ENCODE data around the gene ZWILCH. TPM values are rescaled to one million over a fixed set of nuclear protein-coding genes. Genes with fewer than 3 reads are reported as not detected.
"Not testable (repeated sequence)": the region's sequence is repeated elsewhere in the genome, so short reads cannot be mapped to it uniquely, and the experiment has no call there.

Gene ZWILCH
- total RNA-seq, 2 experiments from 2014 or later, result 21.6 to 23.3 TPM

DNA sequence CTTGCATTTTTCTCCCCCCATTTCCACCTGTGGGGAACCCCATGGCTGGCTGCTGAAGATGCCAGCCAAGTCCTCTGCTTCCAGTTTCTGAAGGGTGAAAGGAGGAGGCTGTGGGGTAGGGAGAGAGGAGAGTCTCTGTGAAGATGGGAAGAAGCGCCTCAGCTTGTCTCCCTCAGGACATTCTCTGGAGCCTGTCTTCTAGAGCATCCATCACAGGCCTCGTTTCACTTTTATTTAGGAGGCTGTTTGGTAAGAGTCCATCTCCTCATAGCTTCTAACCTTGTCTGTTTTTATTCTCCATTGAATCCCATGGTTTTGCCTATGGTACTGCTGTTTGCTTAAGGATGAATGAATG lies 69.4 kb downstream of the ZWILCH start:
- H3K4me1 Mint-ChIP-seq (ENCODE audit: low read depth), result peaks cover 2% of the 10 kb centered on the region
- CTCF ChIA-PET, result no interaction called here
- no peaks in the 10 kb centered on the region for H3K9me3 Mint-ChIP-seq
- no peak overlapping the region for H3K4me3 Mint-ChIP-seq
- intact Hi-C loops (cut with micrococcal nuclease), result no loop called here
- DNase-seq, result no peak
- no peak overlapping the region for H3K27ac Mint-ChIP-seq
- H3K27me3 Mint-ChIP-seq (ENCODE audit: low read depth), result no peaks in the 10 kb centered on the region
- H3K36me3 Mint-ChIP-seq (ENCODE audit: low read depth), result no peaks in the 10 kb centered on the region

DNA sequence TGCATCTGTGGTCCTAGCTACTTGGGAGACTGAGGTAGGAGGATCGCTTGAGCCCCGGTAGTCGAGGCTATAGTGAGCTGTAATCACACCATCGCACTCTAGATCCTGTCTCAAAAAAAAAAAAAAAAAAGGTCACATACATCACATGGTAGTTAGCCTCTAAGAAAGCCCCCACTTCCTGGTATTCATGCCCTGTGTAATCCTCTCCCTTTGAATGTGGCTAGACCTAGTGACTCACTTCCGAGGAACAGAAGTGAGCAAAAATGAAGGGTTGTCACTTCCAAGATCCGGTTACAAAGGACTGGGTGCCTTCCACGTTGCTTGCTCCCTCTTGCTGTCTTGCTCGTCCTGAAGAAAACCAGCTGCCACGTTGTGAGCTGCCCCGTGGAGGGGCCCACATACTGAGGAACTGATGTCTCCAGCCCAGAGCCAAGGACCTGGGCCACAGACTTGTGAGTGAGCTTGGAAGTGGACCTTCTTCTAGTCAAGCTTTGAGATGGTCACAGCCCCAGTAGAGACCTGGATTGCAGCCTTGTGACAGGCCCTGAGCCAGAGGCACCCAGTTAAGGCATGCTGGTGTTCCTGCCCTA lies 73.3 kb downstream of the ZWILCH start:
- DNase-seq, result no peak
- H3K9me3 Mint-ChIP-seq, result no peaks in the 10 kb centered on the region
- H3K4me3 Mint-ChIP-seq, result no peak overlapping the region
- peaks cover 2% of the 10 kb centered on the region for H3K4me1 Mint-ChIP-seq (ENCODE audit: low read depth)
- no peaks in the 10 kb centered on the region for H3K27me3 Mint-ChIP-seq (ENCODE audit: low read depth)
- no peak overlapping the region for H3K27ac Mint-ChIP-seq
- H3K36me3 Mint-ChIP-seq (ENCODE audit: low read depth), result no peaks in the 10 kb centered on the region
- CTCF ChIA-PET, result no interaction called here
- intact Hi-C loops (cut with micrococcal nuclease), result no loop called here

DNA sequence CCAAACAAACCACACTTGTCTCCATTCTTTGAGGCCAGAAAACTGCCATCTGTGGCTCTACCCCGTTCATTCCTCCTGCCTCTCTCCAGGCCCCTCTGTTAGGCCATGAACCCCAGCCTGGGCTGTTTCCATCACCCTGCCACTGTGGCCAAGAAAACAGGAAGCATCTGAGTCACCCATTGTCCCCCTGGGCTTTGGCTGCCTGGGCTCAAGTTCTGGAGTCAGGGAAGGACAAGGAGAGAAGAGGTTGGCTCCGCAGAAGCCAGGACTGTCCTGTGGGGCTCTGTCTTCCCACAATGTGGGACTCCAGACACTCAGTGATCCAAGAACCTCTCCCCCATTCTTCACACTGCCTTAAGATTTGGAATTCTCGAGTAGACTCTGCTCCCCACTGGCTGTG lies 75.5 kb downstream of the ZWILCH start:
- DNase-seq, result no peak
- H3K4me1 Mint-ChIP-seq (ENCODE audit: low read depth), result no peaks in the 10 kb centered on the region
- H3K36me3 Mint-ChIP-seq (ENCODE audit: low read depth), result no peaks in the 10 kb centered on the region
- no peaks in the 10 kb centered on the region for H3K9me3 Mint-ChIP-seq
- H3K4me3 Mint-ChIP-seq, result no peak overlapping the region
- CTCF ChIA-PET, result interaction anchor here (0.7 to 1.3 kb wide), 2 partner anchors 14 to 331 kb away, joined by 3 to 4 read pairs; no protein-coding TSS in a partner anchor
- intact Hi-C loops (cut with micrococcal nuclease), result no loop called here
- H3K27me3 Mint-ChIP-seq (ENCODE audit: low read depth), result no peaks in the 10 kb centered on the region
- no peak overlapping the region for H3K27ac Mint-ChIP-seq

DNA sequence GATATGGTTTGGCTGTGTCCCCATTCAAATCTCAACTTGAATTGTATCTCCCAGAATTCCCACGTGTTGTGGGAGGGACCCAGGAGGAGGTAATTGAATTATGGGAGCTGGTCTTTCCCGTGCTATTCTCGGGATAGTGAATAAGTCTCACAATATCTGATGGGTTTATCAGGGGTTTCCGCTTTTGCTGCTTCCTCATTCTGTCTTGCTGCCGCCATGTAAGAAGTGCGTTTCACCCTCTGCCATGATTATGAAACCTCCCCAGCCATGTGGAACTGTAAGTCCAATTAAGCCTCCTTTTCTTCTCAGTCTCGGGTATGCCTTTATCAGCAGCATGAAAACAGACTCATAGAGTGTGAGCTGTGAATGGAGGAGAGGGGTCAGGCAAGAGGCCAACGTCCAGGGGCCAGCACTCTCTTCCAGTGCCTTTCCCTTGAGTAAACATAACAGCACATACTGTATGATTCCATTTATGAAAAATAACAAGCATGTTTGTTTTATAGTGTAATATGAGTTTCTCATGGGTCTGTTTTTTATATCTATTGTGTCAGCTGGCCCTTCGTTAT lies 76.9 kb downstream of the ZWILCH start:
- no peak for DNase-seq
- intact Hi-C loops (cut with micrococcal nuclease), result no loop called here
- CTCF ChIA-PET, result interaction anchor here (1.3 kb wide), 1 partner anchor 15 kb away, joined by 3 read pairs; no protein-coding TSS in a partner anchor
- Mint-ChIP-seq H3K36me3 (ENCODE audit: low read depth) (no peaks in the 10 kb centered on the region), H3K4me3 (no peak overlapping the region), H3K27me3 (ENCODE audit: low read depth) (peaks cover 2% of the 10 kb centered on the region), H3K9me3 (no peaks in the 10 kb centered on the region), H3K4me1 (ENCODE audit: low read depth) (no peaks in the 10 kb centered on the region), H3K27ac (no peak overlapping the region)

DNA sequence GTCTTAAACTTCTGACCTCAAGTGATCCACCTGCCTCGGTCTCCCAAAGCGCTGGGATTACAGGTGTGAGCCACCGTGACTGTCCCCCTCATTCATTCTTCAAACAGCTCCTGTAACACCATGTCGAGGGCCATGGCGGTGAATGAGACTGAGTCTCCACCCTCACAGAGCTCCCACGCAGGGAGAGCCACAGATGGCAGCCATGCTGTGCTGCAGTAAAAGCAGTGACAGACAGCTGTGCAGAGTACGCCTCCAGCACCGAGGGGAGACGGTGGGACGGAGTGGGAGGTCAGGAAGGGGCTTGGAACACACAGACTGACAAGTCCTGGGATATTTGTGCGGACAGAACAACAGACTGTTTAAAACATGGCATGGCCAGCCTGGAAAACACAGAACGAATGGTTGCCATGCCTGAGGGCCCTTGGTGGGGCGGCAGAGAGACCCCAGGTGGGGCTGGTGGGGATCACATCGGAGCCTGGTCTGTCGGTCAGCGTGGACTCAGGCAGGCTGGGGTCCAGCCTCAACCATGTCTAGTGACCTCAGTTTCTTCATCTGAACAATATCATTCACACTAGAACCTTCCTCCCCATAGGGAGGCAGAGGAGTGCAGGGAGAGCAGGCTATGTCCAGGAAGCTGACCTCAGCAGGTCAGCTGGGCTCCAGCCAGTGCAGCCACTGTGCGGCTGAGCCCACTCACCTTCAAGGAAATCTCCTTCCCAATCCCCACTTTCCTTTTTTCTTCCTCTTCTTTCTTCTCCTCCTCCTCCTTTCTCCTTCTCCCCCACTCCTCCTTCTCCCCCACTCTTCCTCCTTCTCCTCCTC lies 81.2 kb downstream of the ZWILCH start:
- CTCF ChIA-PET, result no interaction called here
- no peak overlapping the region for H3K4me3 Mint-ChIP-seq

DNA sequence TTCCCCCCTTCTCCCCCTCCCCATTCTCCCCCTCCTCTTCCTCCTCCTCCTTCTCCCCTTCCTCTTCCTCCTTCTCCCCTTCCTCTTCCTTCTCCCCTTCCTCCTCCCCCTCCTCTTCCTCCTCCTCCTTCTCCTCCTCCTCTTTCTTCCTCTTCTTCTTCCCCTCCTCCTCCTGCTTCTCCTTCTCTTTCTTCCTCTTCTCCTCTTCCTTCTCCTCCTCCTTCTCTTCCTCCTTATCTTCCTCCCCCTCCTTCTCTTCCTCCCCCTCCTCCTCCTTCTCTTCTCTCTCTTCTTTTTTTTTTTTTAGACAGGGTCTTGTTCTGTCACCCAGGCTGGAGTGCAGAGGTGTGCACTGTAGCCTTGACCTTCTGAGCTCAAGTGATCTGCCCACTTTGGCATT lies 81.9 kb downstream of the ZWILCH start:
- peaks cover 2% of the 10 kb centered on the region for H3K27me3 Mint-ChIP-seq (ENCODE audit: low read depth)
- no peaks in the 10 kb centered on the region for H3K9me3 Mint-ChIP-seq
- no peak overlapping the region for H3K27ac Mint-ChIP-seq
- DNase-seq, result no peak
- H3K4me3 Mint-ChIP-seq, result no peak overlapping the region
- no peaks in the 10 kb centered on the region for H3K36me3 Mint-ChIP-seq (ENCODE audit: low read depth)
- no peaks in the 10 kb centered on the region for H3K4me1 Mint-ChIP-seq (ENCODE audit: low read depth)
- intact Hi-C loops (cut with micrococcal nuclease), result no loop called here
- CTCF ChIA-PET, result no interaction called here

More for the DNA sequence above, 81.2 kb downstream of the ZWILCH start:
- Mint-ChIP-seq H3K4me1 (ENCODE audit: low read depth) (no peaks in the 10 kb centered on the region), H3K36me3 (ENCODE audit: low read depth) (no peaks in the 10 kb centered on the region), H3K27me3 (ENCODE audit: low read depth) (peaks cover 2% of the 10 kb centered on the region), H3K27ac (no peak overlapping the region), H3K9me3 (no peaks in the 10 kb centered on the region)
- intact Hi-C loops (cut with micrococcal nuclease), result no loop called here
- DNase-seq, result no peak

DNA sequence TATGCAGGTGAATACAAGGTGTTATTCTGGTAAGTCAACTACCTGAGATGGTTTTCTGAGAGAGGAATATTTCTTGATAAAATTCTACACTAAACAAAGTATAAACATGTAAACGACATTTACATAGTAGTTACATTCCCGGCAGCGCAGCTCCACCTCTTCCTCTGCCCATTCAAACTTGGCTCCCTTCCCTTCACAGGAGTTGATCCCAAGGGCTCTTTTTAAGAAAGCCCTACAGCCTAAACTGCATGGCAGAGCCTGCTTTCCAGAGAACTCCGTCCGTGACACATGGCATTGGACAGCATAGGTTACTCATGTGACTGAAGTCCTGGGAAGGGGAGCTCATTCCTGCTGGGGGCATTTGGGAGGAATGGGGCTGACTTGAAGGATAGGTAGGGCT lies 82.6 kb downstream of the ZWILCH start:
- CTCF ChIA-PET, result interaction anchor here (0.6 kb wide), 1 partner anchor 264 kb away, joined by 3 read pairs; no protein-coding TSS in a partner anchor
- Mint-ChIP-seq H3K4me3 (no peak overlapping the region), H3K36me3 (ENCODE audit: low read depth) (no peaks in the 10 kb centered on the region), H3K4me1 (ENCODE audit: low read depth) (no peaks in the 10 kb centered on the region), H3K27me3 (ENCODE audit: low read depth) (peaks cover 2% of the 10 kb centered on the region), H3K9me3 (no peaks in the 10 kb centered on the region), H3K27ac (no peak overlapping the region)
- intact Hi-C loops (cut with micrococcal nuclease), result no loop called here
- DNase-seq, result no peak

DNA sequence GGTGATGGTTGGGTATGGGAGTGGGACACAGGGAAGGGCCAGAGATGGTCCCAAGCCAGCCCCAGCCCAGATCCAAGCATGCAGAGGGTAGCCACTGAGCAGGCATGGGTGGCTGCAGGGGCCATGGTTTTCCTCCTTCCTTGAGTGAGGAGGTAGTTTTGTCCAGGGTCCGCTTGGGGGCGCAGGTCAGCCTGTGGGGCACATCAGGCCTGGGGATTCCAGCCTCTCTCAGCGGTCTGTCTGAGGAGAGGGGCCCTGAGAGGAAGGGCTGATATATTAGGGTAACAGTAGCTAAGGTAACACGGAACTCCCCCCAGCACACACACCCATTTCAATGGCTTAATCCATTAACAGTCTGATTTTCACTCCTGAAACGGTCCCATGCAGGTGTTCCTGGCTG lies 83.4 kb downstream of the ZWILCH start:
- H3K4me1 Mint-ChIP-seq (ENCODE audit: low read depth), result no peaks in the 10 kb centered on the region
- H3K9me3 Mint-ChIP-seq, result no peaks in the 10 kb centered on the region
- H3K27me3 Mint-ChIP-seq (ENCODE audit: low read depth), result peaks cover 2% of the 10 kb centered on the region
- intact Hi-C loops (cut with micrococcal nuclease), result no loop called here
- CTCF ChIA-PET, result interaction anchor here (0.6 kb wide), 1 partner anchor 264 kb away, joined by 3 read pairs; no protein-coding TSS in a partner anchor
- no peaks in the 10 kb centered on the region for H3K36me3 Mint-ChIP-seq (ENCODE audit: low read depth)
- no peak for DNase-seq
- H3K4me3 Mint-ChIP-seq, result no peak overlapping the region
- H3K27ac Mint-ChIP-seq, result no peak overlapping the region

DNA sequence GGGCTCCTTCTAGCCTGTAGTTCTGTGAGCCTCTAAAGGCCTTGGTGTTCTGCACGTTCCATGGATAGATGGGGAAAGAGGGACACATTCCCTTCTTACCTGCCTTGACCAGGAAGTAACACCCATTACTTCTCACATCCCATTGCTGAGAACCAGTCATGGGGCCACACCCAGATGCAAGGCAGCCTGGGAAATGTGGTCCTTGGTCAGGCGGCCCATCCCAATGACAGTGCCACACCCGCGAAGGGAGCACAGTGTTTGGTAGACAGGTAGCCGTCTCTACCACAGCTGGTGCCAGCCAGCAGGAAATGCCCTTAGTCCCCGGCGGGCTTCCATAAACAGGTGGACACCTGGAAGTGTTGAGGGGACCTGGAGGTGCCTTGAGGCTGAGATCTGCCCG lies 83.8 kb downstream of the ZWILCH start:
- no peaks in the 10 kb centered on the region for H3K36me3 Mint-ChIP-seq (ENCODE audit: low read depth)
- no peaks in the 10 kb centered on the region for H3K4me1 Mint-ChIP-seq (ENCODE audit: low read depth)
- peaks cover 2% of the 10 kb centered on the region for H3K27me3 Mint-ChIP-seq (ENCODE audit: low read depth)
- H3K9me3 Mint-ChIP-seq, result no peaks in the 10 kb centered on the region
- intact Hi-C loops (cut with micrococcal nuclease), result no loop called here
- no peak for DNase-seq
- no peak overlapping the region for H3K4me3 Mint-ChIP-seq
- H3K27ac Mint-ChIP-seq, result no peak overlapping the region
- CTCF ChIA-PET, result no interaction called here

DNA sequence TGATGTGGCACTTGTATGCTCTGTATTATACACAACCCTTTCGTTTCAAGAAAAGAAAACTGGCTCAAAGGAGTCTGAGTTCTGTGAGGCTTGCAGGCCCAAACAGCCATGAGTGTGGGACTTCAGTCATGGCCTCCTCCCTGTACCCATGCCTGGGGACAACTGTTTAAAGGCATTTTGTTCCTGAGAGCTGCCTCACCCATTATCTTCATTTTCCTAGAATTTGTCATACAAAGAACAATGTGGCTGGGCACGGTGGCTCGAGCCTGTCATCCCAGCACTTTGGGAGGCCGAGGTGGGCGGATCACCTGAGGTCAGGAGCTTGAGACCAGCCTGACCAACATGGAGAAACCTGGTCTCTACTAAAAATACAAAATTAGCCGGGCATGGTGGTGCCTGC lies 84.3 kb downstream of the ZWILCH start:
- CTCF ChIA-PET, result interaction anchor here (1.3 kb wide), 1 partner anchor 13 kb away, joined by 3 read pairs; no protein-coding TSS in a partner anchor
- not testable (repeated sequence) for H3K4me1 Mint-ChIP-seq (ENCODE audit: low read depth); H3K4me3 Mint-ChIP-seq

DNA sequence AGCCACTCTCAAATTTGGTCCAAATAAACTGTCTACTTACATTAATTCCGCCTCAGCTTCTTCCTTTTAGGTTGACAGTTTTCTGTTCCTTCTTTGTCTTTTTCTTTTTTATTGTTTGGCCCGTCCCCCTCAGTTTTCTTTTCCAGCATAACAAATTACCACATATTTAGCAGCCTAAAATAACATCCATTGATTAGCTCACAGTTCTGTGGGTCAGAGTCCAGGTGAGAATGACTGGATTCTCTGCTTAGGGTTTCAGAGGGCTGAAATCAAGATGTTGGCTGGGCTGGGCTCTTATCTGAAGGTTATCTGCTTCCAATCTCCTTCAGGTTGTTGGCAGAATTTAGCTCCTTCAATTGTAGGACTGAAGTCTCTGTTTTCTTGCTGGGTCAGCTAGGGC lies 85.3 kb downstream of the ZWILCH start:
- intact Hi-C loops (cut with micrococcal nuclease), result no loop called here
- Mint-ChIP-seq H3K36me3 (ENCODE audit: low read depth) (no peaks in the 10 kb centered on the region), H3K27ac (no peak overlapping the region), H3K4me3 (no peak overlapping the region), H3K4me1 (ENCODE audit: low read depth) (no peaks in the 10 kb centered on the region), H3K9me3 (no peaks in the 10 kb centered on the region), H3K27me3 (ENCODE audit: low read depth) (peaks cover 2% of the 10 kb centered on the region)
- DNase-seq, result no peak
- CTCF ChIA-PET, result interaction anchor here (1.3 kb wide), 1 partner anchor 12 kb away, joined by 3 read pairs; no protein-coding TSS in a partner anchor

More for the DNA sequence above, 84.3 kb downstream of the ZWILCH start:
- DNase-seq; H3K27ac Mint-ChIP-seq; H3K36me3 Mint-ChIP-seq (ENCODE audit: low read depth); H3K27me3 Mint-ChIP-seq (ENCODE audit: low read depth); intact Hi-C loops (cut with micrococcal nuclease); H3K9me3 Mint-ChIP-seq: not testable (repeated sequence)

DNA sequence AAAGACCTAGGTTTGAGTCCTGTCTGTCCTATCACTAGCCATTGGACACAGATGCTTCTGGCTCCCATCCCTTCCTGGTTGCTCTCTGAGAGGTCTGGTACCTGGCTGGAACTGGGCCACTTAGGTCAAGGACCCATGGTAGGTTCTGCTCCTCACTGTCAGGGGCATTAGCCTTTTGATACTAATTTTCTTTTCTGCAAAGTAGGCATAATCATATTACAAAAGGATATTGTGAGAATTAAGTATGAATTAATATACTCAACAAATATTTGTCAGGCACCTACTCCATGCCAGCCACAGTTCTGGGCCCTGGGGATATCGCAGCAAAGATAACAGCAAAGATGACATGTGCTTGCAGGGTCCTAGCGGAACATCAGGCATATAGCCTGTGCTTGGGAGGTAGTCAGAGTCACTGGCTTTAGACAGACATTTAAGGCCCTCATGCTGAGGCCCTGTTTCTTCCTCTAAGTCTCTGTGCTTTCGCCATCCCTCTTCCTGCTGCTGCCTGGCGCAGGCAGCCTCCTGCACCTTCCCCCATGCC lies 86.3 kb downstream of the ZWILCH start:
- Mint-ChIP-seq H3K27me3 (ENCODE audit: low read depth) (no peaks in the 10 kb centered on the region), H3K4me1 (ENCODE audit: low read depth) (no peaks in the 10 kb centered on the region), H3K9me3 (no peaks in the 10 kb centered on the region), H3K27ac (no peak overlapping the region), H3K36me3 (ENCODE audit: low read depth) (no peaks in the 10 kb centered on the region), H3K4me3 (no peak overlapping the region)
- CTCF ChIA-PET, result no interaction called here
- intact Hi-C loops (cut with micrococcal nuclease), result no loop called here
- no peak for DNase-seq

Measured in activated naive CD4-positive, alpha-beta T cell treated with anti-CD3 and anti-CD28 coated beads for 36 hours (primary cell).